NCI-H128 (cell line): Measurements from ENCODE around the gene IDI1.

Experiments used
- DNase-seq: peaks from one replicate; lab custom pipeline; 2025; ENCODE audit not compliant: unreplicated experiment; lab: John Stamatoyannopoulos, UW

Gene IDI1

DNA sequence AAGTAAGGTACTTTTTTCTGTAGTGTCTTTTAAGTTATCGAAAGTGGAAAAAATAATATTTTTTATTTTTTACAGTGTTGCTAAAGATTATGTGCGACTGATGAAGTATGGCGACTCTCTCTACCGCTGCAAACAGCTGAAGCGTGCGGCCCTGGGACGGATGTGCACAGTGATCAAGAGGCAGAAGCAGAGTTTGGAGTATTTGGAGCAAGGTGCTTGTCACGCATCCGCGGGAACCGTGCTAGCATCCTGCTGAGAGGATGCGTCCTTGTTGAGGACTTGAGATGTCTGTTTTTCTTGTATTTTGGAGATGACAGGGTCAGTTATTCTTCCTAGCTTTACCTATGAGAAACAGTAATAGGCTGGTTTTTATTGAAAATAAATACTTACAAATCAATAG lies 52.9 kb downstream of the IDI1 start:
- no peak for DNase-seq

DNA sequence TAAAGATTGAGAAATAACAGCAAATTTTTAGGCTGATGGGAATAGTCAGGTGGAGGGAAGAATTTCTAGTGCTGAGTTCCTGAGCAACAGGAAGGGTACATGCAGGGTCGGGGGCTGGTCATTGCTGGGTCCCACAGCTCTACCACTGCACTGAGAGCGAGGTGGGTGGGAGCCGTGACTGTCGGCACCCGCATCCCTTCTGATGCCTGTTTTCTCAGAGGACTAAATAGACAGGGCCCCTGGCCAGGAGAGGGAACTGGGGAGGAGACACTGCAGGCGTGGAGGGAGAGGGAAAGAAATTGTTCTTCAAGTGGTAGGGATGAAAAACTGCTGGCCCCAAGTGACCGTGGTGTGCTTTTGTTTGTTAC lies 53.4 kb downstream of the IDI1 start:
- DNase-seq = no peak

DNA sequence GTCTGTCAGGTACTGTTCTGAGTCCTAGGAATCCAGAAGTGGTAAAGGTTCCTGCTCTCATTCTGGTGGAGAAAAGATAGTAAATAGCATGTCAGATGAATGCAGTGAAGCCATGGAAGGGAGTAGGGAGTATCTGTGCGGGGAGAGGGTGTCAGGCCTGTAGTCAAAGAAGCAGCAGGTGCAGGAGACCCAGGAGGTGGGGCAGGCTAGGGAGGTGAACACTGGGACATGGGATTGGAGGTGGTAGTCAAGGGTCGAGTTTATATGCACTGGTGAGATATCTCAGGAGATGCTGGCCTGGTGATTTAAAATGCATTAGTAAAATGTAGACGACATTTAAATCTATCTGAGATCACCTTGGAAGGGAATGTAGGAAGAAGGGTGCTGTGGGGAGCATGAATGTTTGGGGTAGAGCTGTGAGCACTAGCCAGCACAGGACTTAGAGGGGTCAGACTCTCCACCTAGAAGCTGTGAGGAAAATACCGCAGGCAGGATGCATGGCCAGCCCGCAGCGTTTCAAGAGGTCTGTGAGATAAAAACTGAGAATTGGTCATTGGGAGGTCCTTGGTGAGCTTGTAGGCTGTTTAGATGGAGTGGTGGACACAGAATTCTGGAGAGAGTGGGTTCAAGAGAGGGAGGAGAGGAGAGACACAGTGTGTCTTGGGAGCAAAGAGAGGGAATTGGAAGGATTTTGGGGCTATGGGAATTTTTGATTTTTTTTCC lies 53.9 kb downstream of the IDI1 start:
- DNase-seq = no peak

- DNase-seq = no peak
Measured at GRCh38 chr10:992871-993270, 56.0 kb downstream of the IDI1 start.

DNA sequence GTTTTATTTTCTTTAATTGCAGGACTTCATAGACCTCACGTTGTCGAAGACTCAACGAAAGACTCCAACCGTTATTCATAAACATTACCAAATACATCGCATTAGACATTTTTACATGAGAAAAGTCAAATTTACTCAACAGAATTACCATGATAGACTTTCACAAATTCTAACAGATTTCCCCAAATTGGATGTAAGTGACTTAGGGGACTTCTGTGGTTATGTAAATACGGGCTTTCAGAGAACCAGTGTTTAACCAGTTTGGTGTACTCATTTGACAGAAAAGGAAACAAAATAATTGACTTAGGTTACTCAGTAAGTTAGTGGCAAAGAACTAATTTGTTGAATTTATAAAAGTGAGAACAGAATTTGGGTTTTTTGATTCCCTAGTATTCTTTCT lies 56.5 kb downstream of the IDI1 start:
- DNase-seq = no peak

DNA sequence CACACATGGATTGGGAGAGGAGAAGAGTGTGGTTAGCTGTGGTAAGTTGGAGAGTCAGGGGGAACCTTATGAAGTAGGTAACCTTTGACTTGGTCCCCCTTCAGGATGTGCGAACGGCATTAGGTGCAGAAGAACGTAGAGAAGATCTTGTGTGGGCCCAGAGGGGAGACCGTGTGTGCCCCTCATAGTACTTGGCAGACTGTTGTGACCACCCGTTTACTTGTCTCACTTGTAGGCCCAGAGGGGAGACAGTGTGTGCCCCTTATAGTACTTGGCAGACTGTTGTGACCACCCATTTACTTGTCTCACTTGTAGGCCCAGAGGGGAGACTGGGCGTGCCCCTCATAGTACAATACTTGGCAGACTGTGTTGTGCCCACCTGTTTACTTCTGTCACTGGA lies 58.1 kb downstream of the IDI1 start:
- DNase-seq = no peak
